ENCODE measurements around the gene VASP. TPM values are rescaled to one million over a fixed set of nuclear protein-coding genes. Genes with fewer than 3 reads are reported as not detected.
A peak's percentile ranks its signal among the peaks of the same experiment; 100 is the strongest.

Gene VASP
- total RNA-seq, 1 donor from 2014 or later, result 103 TPM

DNA sequence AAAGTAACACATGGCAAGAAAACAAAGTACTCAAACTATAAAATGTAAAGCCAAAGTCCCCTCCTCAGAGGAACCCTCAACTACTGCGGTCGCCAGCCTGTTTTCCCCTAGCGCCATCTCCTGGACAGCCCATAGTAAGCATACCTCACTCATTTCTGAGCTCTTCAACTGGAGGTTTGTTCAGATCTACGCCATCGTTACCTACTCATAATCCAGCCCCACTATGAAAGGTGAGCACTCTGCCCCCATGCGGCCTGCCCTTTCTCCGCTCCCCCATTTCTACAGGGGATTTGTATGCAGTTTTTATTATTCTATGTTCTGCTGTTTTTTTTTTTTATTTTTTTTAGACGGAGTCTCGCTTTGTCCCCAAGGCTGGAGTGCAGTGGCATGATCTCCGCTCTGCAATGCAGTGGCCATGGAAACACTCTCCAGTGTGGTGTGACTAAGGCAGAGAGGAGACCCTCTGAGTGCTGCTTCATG is 51.2 kb downstream of the VASP start:
- H3K4me1 ChIP-seq, result no peaks in the 10 kb centered on the region
- H3K4me3 ChIP-seq, result no peak overlapping the region
- DNase-seq (ENCODE audit: extremely low spot score in 2 of 2), result no peak
- H3K9me3 ChIP-seq, result no peaks in the 10 kb centered on the region
- no peak for TF ChIP-seq POLR2A (IDR thresholded peaks at IDR 0.05)
- TF ChIP-seq, protein P1, sequence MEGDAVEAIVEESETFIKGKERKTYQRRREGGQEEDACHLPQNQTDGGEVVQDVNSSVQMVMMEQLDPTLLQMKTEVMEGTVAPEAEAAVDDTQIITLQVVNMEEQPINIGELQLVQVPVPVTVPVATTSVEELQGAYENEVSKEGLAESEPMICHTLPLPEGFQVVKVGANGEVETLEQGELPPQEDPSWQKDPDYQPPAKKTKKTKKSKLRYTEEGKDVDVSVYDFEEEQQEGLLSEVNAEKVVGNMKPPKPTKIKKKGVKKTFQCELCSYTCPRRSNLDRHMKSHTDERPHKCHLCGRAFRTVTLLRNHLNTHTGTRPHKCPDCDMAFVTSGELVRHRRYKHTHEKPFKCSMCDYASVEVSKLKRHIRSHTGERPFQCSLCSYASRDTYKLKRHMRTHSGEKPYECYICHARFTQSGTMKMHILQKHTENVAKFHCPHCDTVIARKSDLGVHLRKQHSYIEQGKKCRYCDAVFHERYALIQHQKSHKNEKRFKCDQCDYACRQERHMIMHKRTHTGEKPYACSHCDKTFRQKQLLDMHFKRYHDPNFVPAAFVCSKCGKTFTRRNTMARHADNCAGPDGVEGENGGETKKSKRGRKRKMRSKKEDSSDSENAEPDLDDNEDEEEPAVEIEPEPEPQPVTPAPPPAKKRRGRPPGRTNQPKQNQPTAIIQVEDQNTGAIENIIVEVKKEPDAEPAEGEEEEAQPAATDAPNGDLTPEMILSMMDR (IDR thresholded peaks at IDR 0.05), result peak; percentile 31 to 43 (median 41)
- H3K27ac ChIP-seq, result no peak overlapping the region
- H3K36me3 ChIP-seq, result no peaks in the 10 kb centered on the region
- no peaks in the 10 kb centered on the region for H3K27me3 ChIP-seq
- intact Hi-C loops (cut with DNase I), result no loop called here

DNA sequence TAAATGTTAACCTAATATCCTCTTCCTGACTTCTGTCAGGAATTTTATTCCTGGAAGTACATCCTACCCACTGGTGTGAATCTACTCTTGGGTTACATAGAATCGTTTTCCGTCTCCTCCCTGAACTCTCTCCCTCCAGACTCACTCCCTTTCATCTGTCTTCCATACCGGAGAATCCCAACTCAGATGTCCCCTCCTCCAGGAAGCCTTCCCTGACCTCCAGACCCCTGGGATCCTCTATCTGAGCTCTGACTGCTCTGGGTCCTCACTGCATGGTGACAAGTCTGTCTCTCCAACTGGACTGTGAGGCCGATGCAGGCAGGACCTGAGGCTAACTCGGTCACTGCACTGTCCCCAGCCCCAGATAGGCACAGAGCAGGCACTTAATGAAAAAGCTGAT is 52.8 kb downstream of the VASP start:
- Histone ChIP-seq H3K27me3 (no peaks in the 10 kb centered on the region), H3K36me3 (no peaks in the 10 kb centered on the region), H3K4me1 (no peaks in the 10 kb centered on the region), H3K9me3 (no peaks in the 10 kb centered on the region), H3K27ac (no peak overlapping the region), H3K4me3 (no peak overlapping the region)
- intact Hi-C loops (cut with DNase I), result no loop called here
- TF ChIP-seq POLR2A (IDR thresholded peaks at IDR 0.05), result no peak
- TF ChIP-seq, protein P1 (IDR thresholded peaks at IDR 0.05), result no peak
- no peak for TF ChIP-seq POLR2AphosphoS5 (IDR thresholded peaks at IDR 0.05; ENCODE audit: insufficient read depth in 1 of 2, low read depth in 1 of 2)
- no peak for DNase-seq (ENCODE audit: extremely low spot score in 2 of 2)

DNA sequence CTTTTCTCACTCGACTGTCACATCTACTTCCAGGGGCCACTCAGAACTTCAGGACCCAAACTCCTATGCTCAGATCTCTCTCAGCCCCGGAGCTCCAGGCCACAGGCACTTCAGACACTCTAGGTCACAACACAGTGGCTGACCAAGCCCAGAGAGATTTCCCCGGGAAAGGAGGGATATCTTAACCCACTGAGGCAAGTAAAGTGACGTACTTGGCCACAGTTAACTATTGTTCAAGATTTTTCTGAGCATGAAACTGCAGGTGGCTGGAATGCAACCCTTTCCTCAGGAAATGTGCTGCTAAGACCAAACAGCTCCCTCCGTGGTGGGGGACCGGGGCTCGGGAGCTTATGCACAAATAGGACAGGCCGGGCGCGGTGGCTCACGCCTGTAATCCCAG is 53.4 kb downstream of the VASP start:
- no peak for DNase-seq (ENCODE audit: extremely low spot score in 2 of 2)
- no peaks in the 10 kb centered on the region for H3K27me3 ChIP-seq
- no peaks in the 10 kb centered on the region for H3K36me3 ChIP-seq
- H3K27ac ChIP-seq, result no peak overlapping the region
- TF ChIP-seq, protein P1 (IDR thresholded peaks at IDR 0.05), result no peak
- TF ChIP-seq POLR2A (IDR thresholded peaks at IDR 0.05) (no peak), POLR2AphosphoS5 (IDR thresholded peaks at IDR 0.05; ENCODE audit: insufficient read depth in 1 of 2, low read depth in 1 of 2) (no peak)
- intact Hi-C loops (cut with DNase I), result no loop called here
- no peak overlapping the region for H3K4me3 ChIP-seq
- no peaks in the 10 kb centered on the region for H3K4me1 ChIP-seq
- no peaks in the 10 kb centered on the region for H3K9me3 ChIP-seq

DNA sequence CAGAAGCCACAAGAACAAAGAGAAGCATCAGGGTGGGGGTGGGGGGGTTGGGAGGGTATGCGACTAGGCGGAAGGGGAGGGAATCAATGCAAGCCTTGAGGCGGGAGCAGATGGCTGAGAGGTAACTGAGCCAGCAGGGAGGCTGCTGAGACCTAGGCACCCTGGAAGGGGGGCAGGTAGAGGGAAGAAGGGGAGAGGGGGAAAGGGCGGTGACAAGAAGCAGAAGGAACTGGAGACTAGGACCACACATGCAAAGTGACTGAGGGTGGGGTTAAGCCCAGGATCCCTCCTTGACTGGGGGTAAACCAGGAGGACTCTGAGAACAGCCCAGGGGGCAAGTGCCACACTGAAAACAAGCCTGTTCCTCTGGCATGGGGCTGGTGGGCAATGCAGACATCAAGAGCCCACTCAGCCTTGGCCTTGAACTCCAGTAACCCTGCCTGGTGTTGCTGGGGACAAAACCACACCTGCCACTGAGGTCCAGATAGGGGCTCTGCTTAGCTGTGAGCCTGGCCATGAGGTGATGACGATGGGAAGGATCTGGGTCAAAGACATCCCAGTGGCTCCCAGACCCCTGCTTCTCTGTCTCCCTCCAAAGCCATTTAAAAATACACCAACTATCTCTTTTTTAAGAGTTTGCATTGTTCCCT is 57.0 kb downstream of the VASP start:
- H3K4me1 ChIP-seq, result peaks cover 17% of the 10 kb centered on the region
- H3K36me3 ChIP-seq, result no peaks in the 10 kb centered on the region
- intact Hi-C loops (cut with DNase I), result no loop called here
- TF ChIP-seq POLR2A (IDR thresholded peaks at IDR 0.05) (no peak), POLR2AphosphoS5 (IDR thresholded peaks at IDR 0.05; ENCODE audit: insufficient read depth in 1 of 2, low read depth in 1 of 2) (no peak)
- TF ChIP-seq, protein P1 (IDR thresholded peaks at IDR 0.05), result no peak
- no peak for DNase-seq (ENCODE audit: extremely low spot score in 2 of 2)
- H3K9me3 ChIP-seq, result no peaks in the 10 kb centered on the region
- no peak overlapping the region for H3K4me3 ChIP-seq
- H3K27me3 ChIP-seq, result no peaks in the 10 kb centered on the region
- H3K27ac ChIP-seq, result no peak overlapping the region

DNA sequence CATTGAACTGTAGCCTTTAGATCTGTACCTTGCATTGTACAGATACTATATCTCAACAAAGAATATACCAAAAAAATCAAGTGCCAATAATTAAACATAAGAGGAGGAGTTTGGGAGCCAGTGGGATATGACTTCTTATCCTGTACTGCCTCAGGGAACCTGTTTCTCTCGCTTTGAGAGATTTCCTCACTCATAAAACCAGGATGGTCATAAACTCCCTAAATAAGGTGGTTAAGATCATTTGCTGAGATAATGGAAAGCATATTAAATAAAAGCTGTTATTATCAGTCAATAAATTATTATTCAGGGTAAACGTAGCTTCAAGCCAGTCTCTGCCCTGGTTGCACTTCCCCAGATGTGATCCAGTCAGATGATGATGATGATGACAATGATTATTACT is 60.3 kb downstream of the VASP start:
- Histone ChIP-seq H3K4me1 (peaks cover 26% of the 10 kb centered on the region), H3K9me3 (no peaks in the 10 kb centered on the region), H3K36me3 (no peaks in the 10 kb centered on the region), H3K27me3 (no peaks in the 10 kb centered on the region), H3K4me3 (no peak overlapping the region), H3K27ac (peak overlapping the region; percentile 62)
- TF ChIP-seq POLR2A (IDR thresholded peaks at IDR 0.05), result no peak
- TF ChIP-seq, protein P1 (IDR thresholded peaks at IDR 0.05), result no peak
- intact Hi-C loops (cut with DNase I), result no loop called here
- DNase-seq (ENCODE audit: extremely low spot score in 2 of 2), result no peak

All from vagina (tissue), 2 donors.